Measurements from ENCODE around the gene FGGY. TPM values are rescaled to one million over a fixed set of nuclear protein-coding genes. Genes with fewer than 3 reads are reported as not detected.
A peak's percentile ranks its signal among the peaks of the same experiment; 100 is the strongest.
"Not testable (repeated sequence)": the region's sequence is repeated elsewhere in the genome, so short reads cannot be mapped to it uniquely, and the experiment has no call there.

Gene FGGY
- total and polyA plus RNA-seq, 4 donors = 5.3 to 25.1 (median 11.9) TPM

- no peaks in the 10 kb centered on the region for H3K36me3 ChIP-seq (ENCODE audit: control insufficient read depth in 1 of 2, insufficient read depth in 2 of 2, low read length in 1 of 2)
- H3K27me3 ChIP-seq (ENCODE audit: control insufficient read depth in 1 of 2, insufficient read depth in 2 of 2, low read length in 1 of 2) = no peaks in the 10 kb centered on the region
- no peak for DNase-seq
- H3K27ac ChIP-seq (ENCODE audit: low read depth in 1 of 2, low read length in 2 of 2) = no peak overlapping the region
- no peaks in the 10 kb centered on the region for H3K9me3 ChIP-seq (ENCODE audit: control insufficient read depth, low read length)
- WGBS, 2 donors = 80 to 84% methylated on average over 3 of the region's 3 CpGs
- intact Hi-C loops (cut with DNase I) = no loop called here
- no peak overlapping the region for H3K4me3 ChIP-seq (ENCODE audit: low read length in 2 of 2)
- ATAC-seq (ENCODE audit: low FRiP score) = no peak
- no peaks in the 10 kb centered on the region for H3K4me1 ChIP-seq (ENCODE audit: control insufficient read depth in 1 of 2, insufficient read depth in 2 of 2, low read length in 2 of 2)
Measured at GRCh38 chr1:59346429-59346828, 49.5 kb downstream of the FGGY start.

- DNase-seq (no peak), ATAC-seq (ENCODE audit: low FRiP score) (no peak)
- Histone ChIP-seq H3K4me1 (ENCODE audit: control insufficient read depth in 1 of 2, insufficient read depth in 2 of 2, low read length in 2 of 2) (no peaks in the 10 kb centered on the region), H3K27me3 (ENCODE audit: control insufficient read depth in 1 of 2, insufficient read depth in 2 of 2, low read length in 1 of 2) (no peaks in the 10 kb centered on the region), H3K36me3 (ENCODE audit: control insufficient read depth in 1 of 2, insufficient read depth in 2 of 2, low read length in 1 of 2) (no peaks in the 10 kb centered on the region), H3K4me3 (ENCODE audit: low read length in 2 of 2) (no peak overlapping the region), H3K27ac (ENCODE audit: low read depth in 1 of 2, low read length in 2 of 2) (no peak overlapping the region), H3K9me3 (ENCODE audit: control insufficient read depth, low read length) (no peaks in the 10 kb centered on the region)
- intact Hi-C loops (cut with DNase I) = no loop called here
- WGBS, 2 donors = 95 to 97% methylated on average over 3 of the region's 3 CpGs
Measured at GRCh38 chr1:59349101-59349500, 52.2 kb downstream of the FGGY start.

GRCh38 chr1:59350521-59350920 is 53.6 kb downstream of the FGGY start:
- WGBS, 2 donors = 95% methylated on average over 2 of the region's 2 CpGs
- Histone ChIP-seq H3K27me3 (ENCODE audit: control insufficient read depth in 1 of 2, insufficient read depth in 2 of 2, low read length in 1 of 2) (no peaks in the 10 kb centered on the region), H3K4me1 (ENCODE audit: control insufficient read depth in 1 of 2, insufficient read depth in 2 of 2, low read length in 2 of 2) (no peaks in the 10 kb centered on the region), H3K4me3 (ENCODE audit: low read length in 2 of 2) (no peak overlapping the region), H3K9me3 (ENCODE audit: control insufficient read depth, low read length) (no peaks in the 10 kb centered on the region), H3K36me3 (ENCODE audit: control insufficient read depth in 1 of 2, insufficient read depth in 2 of 2, low read length in 1 of 2) (no peaks in the 10 kb centered on the region), H3K27ac (ENCODE audit: low read depth in 1 of 2, low read length in 2 of 2) (no peak overlapping the region)
- intact Hi-C loops (cut with DNase I) = no loop called here
- peak; percentile 38 for ATAC-seq (ENCODE audit: low FRiP score)
- no peak for DNase-seq

GRCh38 chr1:59352065-59352464 is 55.2 kb downstream of the FGGY start:
- Histone ChIP-seq H3K27ac (ENCODE audit: low read depth in 1 of 2, low read length in 2 of 2) (no peak overlapping the region), H3K4me1 (ENCODE audit: control insufficient read depth in 1 of 2, insufficient read depth in 2 of 2, low read length in 2 of 2) (no peaks in the 10 kb centered on the region), H3K36me3 (ENCODE audit: control insufficient read depth in 1 of 2, insufficient read depth in 2 of 2, low read length in 1 of 2) (no peaks in the 10 kb centered on the region), H3K9me3 (ENCODE audit: control insufficient read depth, low read length) (no peaks in the 10 kb centered on the region), H3K27me3 (ENCODE audit: control insufficient read depth in 1 of 2, insufficient read depth in 2 of 2, low read length in 1 of 2) (no peaks in the 10 kb centered on the region), H3K4me3 (ENCODE audit: low read length in 2 of 2) (no peak overlapping the region)
- 71 to 86% methylated on average over 1 of the region's 1 CpG for WGBS, 2 donors
- DNase-seq (no peak), ATAC-seq (ENCODE audit: low FRiP score) (no peak)
- intact Hi-C loops (cut with DNase I) = no loop called here

GRCh38 chr1:59353453-59353852 is 56.6 kb downstream of the FGGY start:
- H3K27me3 ChIP-seq (ENCODE audit: control insufficient read depth in 1 of 2, insufficient read depth in 2 of 2, low read length in 1 of 2) = no peaks in the 10 kb centered on the region
- no peak for ATAC-seq (ENCODE audit: low FRiP score)
- H3K9me3 ChIP-seq (ENCODE audit: control insufficient read depth, low read length) = no peaks in the 10 kb centered on the region
- intact Hi-C loops (cut with DNase I) = no loop called here
- DNase-seq = no peak
- no peak overlapping the region for H3K27ac ChIP-seq (ENCODE audit: low read depth in 1 of 2, low read length in 2 of 2)
- 79 to 86% methylated on average over 3 of the region's 3 CpGs for WGBS, 2 donors
- no peak overlapping the region for H3K4me3 ChIP-seq (ENCODE audit: low read length in 2 of 2)
- no peaks in the 10 kb centered on the region for H3K4me1 ChIP-seq (ENCODE audit: control insufficient read depth in 1 of 2, insufficient read depth in 2 of 2, low read length in 2 of 2)
- no peaks in the 10 kb centered on the region for H3K36me3 ChIP-seq (ENCODE audit: control insufficient read depth in 1 of 2, insufficient read depth in 2 of 2, low read length in 1 of 2)

- intact Hi-C loops (cut with DNase I); ATAC-seq (ENCODE audit: low FRiP score); H3K4me3 ChIP-seq (ENCODE audit: low read length in 2 of 2); H3K27me3 ChIP-seq (ENCODE audit: control insufficient read depth in 1 of 2, insufficient read depth in 2 of 2, low read length in 1 of 2); H3K4me1 ChIP-seq (ENCODE audit: control insufficient read depth in 1 of 2, insufficient read depth in 2 of 2, low read length in 2 of 2); DNase-seq; H3K9me3 ChIP-seq (ENCODE audit: control insufficient read depth, low read length); H3K27ac ChIP-seq (ENCODE audit: low read depth in 1 of 2, low read length in 2 of 2); H3K36me3 ChIP-seq (ENCODE audit: control insufficient read depth in 1 of 2, insufficient read depth in 2 of 2, low read length in 1 of 2): not testable (repeated sequence)
- 95% methylated on average over 4 of the region's 4 CpGs for WGBS, 2 donors
Measured at GRCh38 chr1:59354239-59354638, 57.3 kb downstream of the FGGY start.

GRCh38 chr1:59354709-59355337 is 57.9 kb downstream of the FGGY start:
- no peak for DNase-seq
- H3K27ac ChIP-seq (ENCODE audit: low read depth in 1 of 2, low read length in 2 of 2) = no peak overlapping the region
- no peak for ATAC-seq (ENCODE audit: low FRiP score)

GRCh38 chr1:59355361-59355760 is 58.5 kb downstream of the FGGY start:
- Histone ChIP-seq H3K27ac (ENCODE audit: low read depth in 1 of 2, low read length in 2 of 2) (no peak overlapping the region), H3K27me3 (ENCODE audit: control insufficient read depth in 1 of 2, insufficient read depth in 2 of 2, low read length in 1 of 2) (no peaks in the 10 kb centered on the region), H3K36me3 (ENCODE audit: control insufficient read depth in 1 of 2, insufficient read depth in 2 of 2, low read length in 1 of 2) (no peaks in the 10 kb centered on the region), H3K4me3 (ENCODE audit: low read length in 2 of 2) (no peak overlapping the region), H3K4me1 (ENCODE audit: control insufficient read depth in 1 of 2, insufficient read depth in 2 of 2, low read length in 2 of 2) (no peaks in the 10 kb centered on the region), H3K9me3 (ENCODE audit: control insufficient read depth, low read length) (no peaks in the 10 kb centered on the region)
- ATAC-seq (ENCODE audit: low FRiP score) (peak; percentile 60), DNase-seq (no peak)
- intact Hi-C loops (cut with DNase I) = no loop called here

More at GRCh38 chr1:59354709-59355337, 57.9 kb downstream of the FGGY start:
- Histone ChIP-seq H3K4me1 (ENCODE audit: control insufficient read depth in 1 of 2, insufficient read depth in 2 of 2, low read length in 2 of 2) (no peaks in the 10 kb centered on the region), H3K36me3 (ENCODE audit: control insufficient read depth in 1 of 2, insufficient read depth in 2 of 2, low read length in 1 of 2) (no peaks in the 10 kb centered on the region), H3K9me3 (ENCODE audit: control insufficient read depth, low read length) (no peaks in the 10 kb centered on the region), H3K27me3 (ENCODE audit: control insufficient read depth in 1 of 2, insufficient read depth in 2 of 2, low read length in 1 of 2) (no peaks in the 10 kb centered on the region), H3K4me3 (ENCODE audit: low read length in 2 of 2) (no peak overlapping the region)
- 84 to 88% methylated on average over 5 of the region's 5 CpGs for WGBS, 2 donors
- intact Hi-C loops (cut with DNase I) = no loop called here

- no peak overlapping the region for H3K27ac ChIP-seq (ENCODE audit: low read depth in 1 of 2, low read length in 2 of 2)
Measured at GRCh38 chr1:59356627-59357026, 59.7 kb downstream of the FGGY start.

More at GRCh38 chr1:59356627-59357026, 59.7 kb downstream of the FGGY start:
- Histone ChIP-seq H3K9me3 (ENCODE audit: control insufficient read depth, low read length) (no peaks in the 10 kb centered on the region), H3K4me1 (ENCODE audit: control insufficient read depth in 1 of 2, insufficient read depth in 2 of 2, low read length in 2 of 2) (no peaks in the 10 kb centered on the region), H3K4me3 (ENCODE audit: low read length in 2 of 2) (no peak overlapping the region), H3K36me3 (ENCODE audit: control insufficient read depth in 1 of 2, insufficient read depth in 2 of 2, low read length in 1 of 2) (no peaks in the 10 kb centered on the region), H3K27me3 (ENCODE audit: control insufficient read depth in 1 of 2, insufficient read depth in 2 of 2, low read length in 1 of 2) (no peaks in the 10 kb centered on the region)
- no peak for ATAC-seq (ENCODE audit: low FRiP score)
- no peak for DNase-seq
- WGBS, 2 donors = 77 to 91% methylated on average over 1 of the region's 1 CpG
- intact Hi-C loops (cut with DNase I) = no loop called here
